Endometrium (tissue), 2 donors: ENCODE measurements around the gene TBL1Y.
"Not testable (repeated sequence)": the region's sequence is repeated elsewhere in the genome, so short reads cannot be mapped to it uniquely, and the experiment has no call there.

Source experiments
- FAIRE-seq: peaks from 2 replicates; lab custom pipeline; 2012; peaks lifted over from hg19 to GRCh38; lab: Jason Lieb, UNC
- donor health status: control.
- donor health status: control.

TBL1Y gene

DNA sequence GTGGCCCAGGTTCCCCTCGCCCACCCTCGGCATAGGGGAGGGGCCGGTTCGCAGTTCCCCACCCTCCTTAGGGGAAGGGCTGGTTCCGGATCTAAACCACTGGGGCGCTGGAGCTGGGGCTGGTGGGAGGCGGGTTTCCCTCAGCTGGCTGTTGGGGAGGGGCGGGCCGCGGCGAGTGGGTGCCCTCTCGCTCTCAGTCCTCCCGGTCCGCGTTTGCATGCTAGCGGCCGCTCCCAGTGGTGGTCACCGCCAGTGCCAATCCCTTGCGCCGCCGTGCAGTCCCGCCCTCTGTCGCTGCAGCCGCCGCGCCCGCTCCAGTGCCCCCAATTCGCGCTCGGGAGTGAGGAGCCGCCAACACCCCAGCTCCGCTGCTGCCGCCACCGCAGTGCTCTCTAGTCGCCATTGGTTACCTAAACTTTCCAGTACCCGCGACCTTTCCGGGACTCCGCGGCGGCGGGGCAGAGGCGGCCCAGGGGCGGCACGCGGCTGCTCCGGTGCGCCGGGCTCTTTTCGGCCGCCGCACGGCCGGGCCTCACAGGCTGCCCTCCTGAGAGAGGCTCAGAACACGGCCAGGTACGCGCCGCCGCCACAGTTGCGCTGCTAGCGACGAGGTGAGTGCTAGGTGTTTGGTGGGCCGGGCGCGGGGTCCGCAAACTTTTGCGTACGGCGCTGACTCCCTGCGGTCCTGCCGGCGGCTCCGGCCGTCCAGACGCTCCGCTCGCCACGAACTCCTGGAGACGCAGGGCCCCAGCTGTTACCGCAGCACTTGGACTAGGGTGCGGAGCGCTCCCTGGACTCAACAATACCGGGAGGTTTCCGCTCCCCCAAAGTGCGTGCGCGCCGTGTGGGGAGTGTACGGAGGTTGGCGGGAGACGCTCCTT is at the start of gene TBL1Y:
TSS of gene TBL1Y (plus strand) at position 326 of the 881 bp plus-strand sequence. CDS start 114,388 bp downstream, outside the sequence.
- no peak for FAIRE-seq

DNA sequence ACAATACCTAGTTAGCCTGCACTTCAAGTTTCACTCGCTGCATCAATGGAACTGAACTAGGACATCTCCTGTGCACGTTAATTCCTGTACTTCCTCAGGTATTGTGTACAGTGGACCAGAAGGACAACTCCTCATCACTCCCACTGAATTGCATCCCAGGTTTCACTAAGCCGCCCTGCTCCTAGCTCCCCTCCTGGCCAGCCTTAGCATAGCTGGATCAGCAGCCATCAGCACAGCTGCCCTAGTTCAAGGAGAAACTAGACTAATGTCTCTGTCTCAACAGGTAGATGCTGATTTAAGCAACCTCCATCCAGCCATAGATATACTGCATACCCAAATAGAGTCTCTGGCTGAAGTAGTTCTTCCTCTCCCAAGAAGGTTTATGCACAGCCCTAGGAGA is 16.0 kb upstream of the TBL1Y start:
- no peak for FAIRE-seq

DNA sequence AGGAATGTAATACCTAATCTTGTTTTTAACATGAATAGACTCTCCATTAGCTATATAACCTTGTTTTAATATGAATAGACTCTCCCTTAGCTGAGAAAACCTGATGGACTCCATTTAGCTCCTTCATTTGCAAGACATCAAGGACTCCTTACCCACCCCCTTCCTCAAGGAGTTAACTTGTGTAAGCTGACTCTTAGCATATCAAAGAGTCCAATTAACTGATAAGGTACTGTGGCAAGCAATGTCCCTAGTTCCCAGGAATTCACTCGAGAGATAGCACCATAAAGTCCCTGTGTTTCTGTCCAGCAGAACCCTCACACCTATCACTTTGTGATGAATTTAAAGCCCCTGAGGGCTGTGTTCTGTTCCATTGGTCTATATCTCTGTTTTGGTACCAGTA is 15.3 kb upstream of the TBL1Y start:
- no peak for FAIRE-seq

DNA sequence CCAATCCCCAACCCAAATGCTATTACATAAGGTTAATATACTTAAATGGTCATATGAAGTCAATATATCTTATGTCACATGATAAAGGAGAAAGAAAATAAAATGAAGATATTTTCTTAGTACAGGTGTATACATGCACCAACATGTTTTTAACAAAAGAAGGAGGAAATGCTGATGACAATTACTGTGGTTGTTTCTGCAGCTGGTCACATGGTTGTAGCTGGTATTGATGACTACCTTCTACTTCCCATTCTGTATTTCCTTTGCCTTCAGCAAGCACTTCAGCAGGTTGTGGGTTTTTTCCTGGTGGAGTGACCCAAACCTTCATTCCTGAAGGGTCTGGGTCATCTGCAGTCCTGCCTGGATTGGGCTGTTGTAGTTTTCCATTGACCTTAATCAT is 8.4 kb upstream of the TBL1Y start:
- not testable (repeated sequence) for FAIRE-seq

DNA sequence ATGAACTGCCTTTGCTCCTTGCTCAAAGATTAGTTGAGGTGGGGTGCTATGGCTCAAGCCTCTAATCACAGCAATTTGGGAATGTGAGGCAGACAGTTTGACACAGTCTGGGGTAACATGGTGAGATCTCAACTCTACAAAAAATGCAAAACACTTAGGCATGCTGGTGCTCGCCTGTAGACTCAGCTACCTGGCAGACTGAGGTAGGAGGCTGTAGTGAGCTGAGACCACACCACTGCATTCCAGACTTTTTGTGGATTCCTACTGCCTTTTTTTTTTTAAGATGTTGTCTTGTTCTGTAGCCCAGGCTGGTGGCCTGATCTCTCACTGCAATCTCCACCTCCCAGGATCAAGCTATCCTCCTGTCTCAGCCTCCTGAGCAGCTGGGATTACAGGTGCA is 2.9 kb upstream of the TBL1Y start:
- FAIRE-seq: no peak

DNA sequence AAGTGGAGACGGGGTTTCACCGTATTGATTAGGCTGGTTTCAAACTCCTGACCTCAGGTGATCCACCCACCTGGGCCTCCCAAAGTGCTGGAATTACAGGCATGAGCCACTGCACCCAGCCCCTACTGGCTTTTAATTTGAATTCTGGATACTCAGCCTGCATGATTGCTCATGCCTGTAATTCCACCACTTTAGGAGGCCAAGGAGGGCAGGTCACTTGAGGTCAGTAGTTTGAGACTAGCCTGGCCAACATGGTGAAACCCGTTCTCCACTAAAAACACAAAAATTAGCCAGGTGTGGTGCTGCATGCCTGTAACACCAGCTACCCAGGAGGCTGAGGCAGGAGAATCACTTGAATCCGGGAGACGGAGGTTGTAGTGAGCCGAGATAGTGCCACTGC is 2.5 kb upstream of the TBL1Y start:
- not testable (repeated sequence) for FAIRE-seq

DNA sequence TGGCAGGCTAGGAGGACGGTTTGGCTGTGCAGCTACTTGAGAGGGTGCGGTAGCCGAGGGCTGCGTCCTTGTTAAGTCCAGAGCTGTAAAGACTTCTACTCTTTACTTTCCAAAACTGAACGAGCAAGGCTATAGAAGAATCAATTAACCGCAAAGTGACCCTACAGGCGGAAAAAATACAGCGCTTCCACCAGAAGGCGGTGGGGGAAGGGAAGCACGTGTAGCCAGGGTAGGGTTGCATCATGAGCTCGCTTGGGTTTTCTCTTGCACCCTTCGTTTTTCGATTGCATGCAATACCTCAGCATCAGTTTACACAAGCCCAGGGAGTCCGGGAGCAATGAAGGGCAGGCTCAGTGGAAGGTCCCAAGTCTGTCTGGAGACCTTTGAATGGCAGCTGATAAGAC is 1.4 kb upstream of the TBL1Y start:
- FAIRE-seq: no peak

DNA sequence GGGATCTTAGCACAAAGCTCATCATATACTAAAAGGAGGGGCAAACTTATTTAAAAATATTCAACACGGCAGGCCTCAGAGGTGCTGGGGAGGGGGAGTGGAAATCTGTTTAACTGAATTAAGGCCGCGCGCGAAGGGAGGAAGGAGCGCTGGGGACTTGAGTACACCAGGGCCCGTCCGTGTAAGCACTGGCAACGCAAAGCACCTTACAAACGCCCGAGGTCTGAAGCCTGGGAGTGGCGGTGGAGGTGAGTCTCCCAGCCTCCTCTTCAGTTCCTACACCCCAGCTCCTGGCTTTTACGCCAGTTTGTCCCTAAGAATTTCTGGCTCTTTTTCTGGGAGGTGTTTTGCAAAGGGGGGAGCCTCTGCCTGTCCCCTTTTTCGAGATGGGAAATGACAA is 641 bp upstream of the TBL1Y start:
- FAIRE-seq: no peak

DNA sequence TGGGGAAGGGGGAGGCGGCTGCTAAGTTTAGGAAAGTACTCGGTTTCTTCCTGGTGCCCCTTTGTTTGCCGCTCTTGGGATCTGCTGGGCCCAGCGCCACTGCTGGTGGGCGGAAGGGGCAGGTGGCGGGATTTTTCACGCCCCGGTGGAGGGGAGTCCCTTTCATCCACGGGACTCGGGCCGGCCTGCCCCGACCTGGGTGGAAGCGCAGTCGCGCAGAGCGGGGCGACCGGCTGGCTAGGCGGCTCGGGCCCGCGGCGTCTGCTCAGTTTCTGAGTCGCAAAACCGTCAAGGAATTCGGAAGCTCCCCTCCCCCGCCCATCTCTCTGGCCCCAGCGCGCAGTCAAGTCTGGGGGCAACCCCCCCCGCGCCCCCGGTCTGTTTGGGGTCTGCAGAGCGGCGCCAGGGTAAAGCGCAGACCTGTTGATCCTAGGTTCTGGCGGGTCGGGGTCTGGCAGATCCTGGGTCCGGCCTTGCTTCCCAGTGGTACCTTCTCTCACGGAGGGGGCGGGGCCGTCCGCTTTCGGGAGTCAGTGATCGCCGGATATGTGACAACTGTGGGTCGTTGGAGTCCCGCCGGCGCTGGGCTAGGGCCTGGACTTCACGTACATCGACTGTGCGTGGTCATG is 870 bp downstream of the TBL1Y start, which contains the start of gene AMELY:
TSS of gene AMELY (minus strand) at position 500 of the 629 bp plus-strand sequence. CDS start 39,144 bp downstream, outside the sequence.
- no peak for FAIRE-seq

DNA sequence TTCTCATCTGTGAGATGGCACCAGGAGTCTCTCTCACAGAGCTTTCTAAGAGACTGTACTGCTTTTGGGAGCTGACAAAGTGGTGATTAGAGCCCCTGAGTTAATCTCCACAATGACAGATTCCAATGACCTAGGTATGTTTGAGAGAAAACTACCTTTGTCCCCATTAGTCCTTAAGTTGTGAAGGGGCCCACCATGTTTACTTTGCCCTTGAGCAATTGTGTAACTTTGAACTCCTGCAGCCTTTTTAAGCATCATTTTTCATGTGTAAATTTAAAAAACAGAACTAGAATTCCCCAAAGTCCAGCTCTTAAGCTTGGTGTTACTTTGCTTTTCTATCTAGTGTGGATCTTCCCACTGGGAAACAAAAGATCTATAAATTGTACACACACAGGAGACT is 2.9 kb downstream of the TBL1Y start:
- FAIRE-seq: no peak

DNA sequence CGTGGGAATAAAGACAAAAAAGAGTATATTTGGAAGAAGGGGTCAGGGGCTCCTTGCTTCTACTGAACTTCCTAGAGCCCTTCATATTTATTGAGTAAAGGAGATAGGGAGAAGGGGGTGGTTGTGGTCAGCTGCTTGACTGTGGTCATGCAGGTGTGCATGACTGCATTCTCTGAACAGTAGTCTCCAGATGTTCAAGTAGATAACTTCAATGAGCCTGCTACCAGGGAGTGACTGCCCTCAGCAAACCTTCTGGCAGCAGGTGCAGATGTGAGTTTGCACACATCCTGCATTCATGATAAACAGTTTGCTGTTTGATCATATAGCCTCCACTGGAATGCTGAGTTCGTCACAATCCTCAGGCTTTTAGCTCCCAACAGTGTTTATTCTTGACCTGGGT is 10.6 kb downstream of the TBL1Y start:
- FAIRE-seq: no peak

DNA sequence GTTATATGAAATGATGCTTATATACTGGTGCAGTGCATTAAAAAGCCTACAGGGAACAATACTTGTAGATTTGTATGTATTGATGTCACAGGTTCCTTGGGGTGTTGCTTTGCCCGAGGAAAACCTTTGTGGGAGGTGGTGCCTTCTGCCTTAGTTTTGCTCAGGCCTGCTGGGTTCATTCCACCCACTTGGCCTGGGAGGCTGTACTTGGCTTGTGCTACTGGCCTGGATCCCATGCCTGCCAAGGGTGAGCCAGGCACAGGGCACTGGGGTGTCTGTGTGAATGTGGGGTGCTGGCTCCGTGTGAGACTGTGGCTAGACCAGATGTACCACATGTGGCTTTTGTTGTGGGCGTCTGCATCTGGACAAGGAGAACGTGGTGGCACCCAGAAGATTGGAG is 17.8 kb downstream of the TBL1Y start:
- FAIRE-seq: no peak

DNA sequence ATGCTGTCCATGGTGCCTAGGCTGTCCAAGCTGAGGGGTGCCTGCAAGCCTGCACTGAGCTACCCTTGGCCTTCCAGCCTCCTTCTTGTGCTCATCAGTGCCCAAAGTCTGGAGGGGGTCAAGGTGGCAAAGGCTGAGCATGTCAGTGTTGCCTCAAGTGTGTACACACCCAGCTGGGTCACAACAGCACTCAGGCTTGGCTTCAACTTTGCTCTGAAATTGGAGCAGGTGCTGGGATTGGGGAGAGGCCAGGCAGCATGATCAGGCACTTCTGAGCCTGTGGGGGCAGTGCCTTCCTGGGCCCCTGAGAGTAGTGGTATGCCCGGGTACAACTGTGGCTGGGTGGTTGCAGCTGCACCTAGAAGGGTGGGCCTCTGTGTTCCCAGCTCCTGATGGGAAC is 18.7 kb downstream of the TBL1Y start:
- no peak for FAIRE-seq

DNA sequence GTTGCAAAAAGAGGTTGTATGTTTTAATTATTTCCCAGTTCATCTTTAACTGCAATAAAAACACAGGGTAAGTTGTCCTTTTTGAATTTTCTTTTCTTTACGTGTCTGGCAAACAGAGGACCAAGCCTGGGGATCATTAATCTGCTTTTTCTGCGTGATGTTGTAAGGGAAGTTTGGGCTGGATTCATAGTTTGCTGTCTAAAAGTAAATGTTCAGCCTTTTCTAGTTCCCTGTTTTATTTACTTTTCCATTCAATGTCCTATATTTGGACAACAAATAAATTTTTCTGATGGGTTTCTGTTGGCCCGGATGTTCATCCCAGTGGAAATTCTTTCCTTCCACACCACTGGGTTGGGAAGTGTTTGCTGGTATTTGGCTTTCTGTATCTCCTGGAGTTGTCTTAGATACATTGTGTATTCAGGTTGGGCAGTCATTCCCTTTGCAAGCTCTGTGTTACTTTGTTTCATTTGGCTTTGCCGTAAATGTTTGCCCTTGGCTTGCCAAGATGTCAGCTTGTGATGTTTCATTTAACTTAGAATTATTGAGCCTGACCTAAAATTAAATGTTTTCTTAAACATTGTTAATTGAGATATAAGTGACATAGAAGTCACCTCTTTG is 21.4 kb downstream of the TBL1Y start:
- no peak for FAIRE-seq

DNA sequence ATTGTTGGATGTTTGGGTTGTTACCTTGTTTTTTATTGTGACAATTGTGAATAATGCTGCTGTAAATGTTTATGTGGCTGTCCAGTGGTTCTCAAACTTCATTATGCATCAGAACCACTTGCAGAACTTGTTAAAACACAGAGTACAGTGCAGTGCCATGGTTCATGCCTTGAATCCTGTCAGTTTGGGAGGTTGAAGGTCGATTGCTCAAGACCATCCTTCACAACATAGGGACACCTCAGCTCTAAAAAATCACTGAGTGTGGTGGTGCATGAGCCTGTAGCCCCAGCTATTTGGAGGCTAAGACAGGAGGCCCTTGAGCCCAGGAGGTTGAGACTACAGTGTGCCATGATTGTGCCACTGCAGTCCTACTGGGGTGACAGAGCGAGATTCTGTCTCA is 25.0 kb downstream of the TBL1Y start:
- no peak for FAIRE-seq

DNA sequence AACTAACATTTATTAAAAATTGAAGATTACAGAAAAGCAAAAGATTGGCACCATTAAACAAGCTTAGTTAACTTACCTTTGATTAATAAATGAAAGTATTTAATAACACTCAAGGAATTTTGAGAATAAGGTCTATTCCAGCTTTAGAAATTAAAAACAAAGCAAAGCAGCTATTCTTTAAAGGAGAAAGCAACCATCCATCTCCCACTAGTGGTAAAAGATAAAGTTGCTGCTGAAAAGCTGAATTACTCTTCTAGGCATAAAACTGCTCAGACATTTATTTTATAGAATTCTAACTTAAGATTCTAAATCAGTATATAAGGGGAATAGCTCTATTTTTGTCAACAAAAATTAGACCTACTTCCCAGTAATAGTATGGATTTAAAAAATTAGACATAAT is 37.2 kb downstream of the TBL1Y start:
- no peak for FAIRE-seq

DNA sequence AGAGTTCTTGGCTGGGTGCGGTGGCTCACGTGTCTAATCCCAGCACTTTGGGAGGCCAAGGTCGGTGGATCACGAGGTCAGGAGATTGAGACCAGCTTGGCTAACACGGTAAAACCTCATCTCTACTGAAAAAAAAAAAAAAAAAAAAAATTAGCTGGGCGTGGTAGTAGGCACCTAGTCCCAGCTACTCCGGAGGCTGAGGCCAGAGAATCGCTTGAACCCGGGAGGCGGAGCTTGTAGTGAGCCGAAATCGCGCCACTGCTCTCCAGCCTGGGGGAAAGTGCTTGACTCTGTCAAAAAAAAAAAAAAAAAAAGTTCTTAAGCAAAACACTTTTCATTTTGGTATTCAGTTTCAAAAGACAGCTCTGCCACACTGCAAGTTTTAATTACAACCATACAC is 37.9 kb downstream of the TBL1Y start:
- no peak for FAIRE-seq

DNA sequence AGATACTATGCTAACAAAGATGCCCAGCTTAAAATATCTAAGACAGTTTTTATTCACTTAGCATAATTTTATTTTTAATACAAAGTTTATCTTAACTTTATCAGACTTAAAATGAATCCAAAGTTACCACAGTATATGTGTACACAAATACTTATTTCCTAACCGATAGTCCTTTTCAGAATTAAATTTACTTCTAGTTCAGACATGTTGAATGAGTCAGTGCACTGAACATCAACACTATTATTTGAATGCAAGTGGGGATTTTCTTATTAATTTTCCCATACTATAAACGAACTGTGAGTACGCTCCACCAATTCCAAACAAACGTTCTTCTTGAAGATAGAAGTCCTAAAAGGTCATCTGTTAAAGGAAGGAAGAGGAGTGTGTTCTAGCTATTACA is 39.5 kb downstream of the TBL1Y start:
- FAIRE-seq: no peak

DNA sequence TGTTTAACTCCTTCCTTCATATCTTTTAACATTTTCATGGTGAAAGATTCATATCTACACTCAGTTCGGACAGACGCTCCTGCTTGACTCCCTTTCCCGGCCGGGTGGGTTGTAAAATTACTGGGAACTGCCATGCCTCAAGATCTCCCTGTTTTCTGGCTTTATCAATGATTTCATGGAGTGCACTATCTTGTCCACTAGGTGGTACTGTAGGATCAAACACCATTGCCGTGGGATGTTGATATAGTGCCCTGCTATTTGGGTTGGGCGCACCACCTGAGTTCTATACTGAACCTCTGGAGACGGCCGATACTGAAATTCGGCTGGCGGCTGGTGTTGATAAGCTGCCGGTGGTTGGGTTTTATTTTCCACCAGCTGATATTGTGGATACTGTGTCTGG is 54.2 kb downstream of the TBL1Y start:
- no peak for FAIRE-seq

DNA sequence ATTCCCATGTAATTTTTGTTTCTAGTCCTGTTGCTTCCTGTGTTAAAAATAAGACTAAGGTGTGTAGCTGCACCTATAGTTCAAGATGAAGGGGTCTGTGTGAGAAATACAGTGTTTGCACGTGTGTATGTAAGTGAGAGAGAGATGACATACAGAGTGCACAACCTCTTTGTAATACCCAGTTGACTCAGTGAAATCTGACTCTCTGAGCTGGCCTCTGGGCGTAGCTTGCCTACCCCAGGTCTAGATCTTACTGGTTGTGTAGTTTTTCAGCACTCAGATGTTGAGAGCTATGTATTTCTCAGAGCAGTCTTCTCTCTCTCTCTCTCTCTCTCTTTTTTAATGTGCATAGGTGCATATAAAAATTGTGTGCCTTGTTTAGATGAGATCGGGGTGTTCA is 56.0 kb downstream of the TBL1Y start:
- no peak for FAIRE-seq

DNA sequence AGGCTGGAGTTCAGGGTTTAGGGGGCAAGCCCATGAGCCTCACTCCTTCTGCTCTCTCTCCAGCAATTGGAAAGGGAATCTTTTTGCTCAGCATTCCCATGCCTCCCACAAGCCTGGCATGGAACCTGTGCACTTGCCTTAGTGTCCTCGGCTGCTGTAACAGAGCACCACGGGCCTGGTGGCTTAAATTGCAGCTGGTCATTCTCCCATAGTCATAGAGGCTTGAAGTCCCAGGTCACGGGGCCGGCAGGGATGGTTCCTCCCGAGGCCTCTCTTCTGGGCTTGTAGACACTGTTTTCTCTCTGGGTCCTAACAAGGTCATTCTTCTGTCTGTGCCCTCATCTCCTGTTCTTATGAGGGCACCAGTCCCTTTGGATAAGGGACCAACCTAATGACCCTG is 57.2 kb downstream of the TBL1Y start:
- no peak for FAIRE-seq

DNA sequence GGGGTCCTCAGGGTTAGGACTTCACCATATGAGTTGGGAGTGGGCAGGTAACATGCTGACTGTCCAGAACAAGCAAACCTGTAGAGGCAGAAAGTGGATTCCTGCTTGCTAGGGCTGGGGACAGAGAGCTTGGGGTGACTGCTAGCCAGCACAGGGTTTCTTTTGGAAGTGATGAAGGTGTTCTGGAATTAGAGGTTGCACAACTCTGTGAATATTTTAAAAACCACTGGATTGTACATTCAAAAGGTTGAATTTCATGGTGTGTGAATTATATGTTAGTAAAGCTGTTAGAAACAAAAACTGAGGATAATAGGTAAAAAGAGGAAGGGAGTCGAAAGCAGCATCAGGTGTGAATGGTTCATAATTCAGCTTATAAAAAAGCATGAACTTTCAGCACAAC is 57.7 kb downstream of the TBL1Y start:
- FAIRE-seq: no peak

DNA sequence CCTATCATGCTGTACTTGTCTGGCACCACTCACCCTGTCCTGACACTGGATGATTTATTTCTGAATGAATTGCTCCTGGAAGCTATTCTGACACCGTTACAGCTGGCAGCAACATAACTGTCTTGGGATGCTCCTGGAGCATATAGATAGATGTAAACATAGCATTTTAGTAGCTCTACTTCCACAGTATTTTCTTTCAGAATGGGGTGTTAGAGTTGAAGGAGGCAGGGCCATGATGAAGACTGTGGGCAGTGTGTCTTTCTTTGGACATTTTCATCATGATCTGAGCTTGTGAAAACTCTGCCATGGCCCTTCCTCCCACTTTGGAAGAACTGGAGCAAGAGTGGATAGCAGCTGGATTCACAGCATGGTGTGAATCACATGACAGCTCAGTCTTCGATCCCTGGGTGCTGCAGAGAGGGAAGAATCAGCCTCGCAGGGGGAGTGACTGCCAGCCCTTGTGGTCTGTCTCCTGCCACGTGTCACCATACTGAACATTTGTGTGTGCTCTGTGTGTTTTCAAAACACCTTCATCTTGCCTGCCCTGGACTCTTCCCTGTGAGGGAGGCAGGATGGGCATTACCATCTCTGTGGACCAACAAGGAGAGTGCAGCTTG is 61.9 kb downstream of the TBL1Y start:
- FAIRE-seq: no peak
